Panc1 (cell line): ENCODE measurements around the gene LRFN2. TPM values are rescaled to one million over a fixed set of nuclear protein-coding genes. Genes with fewer than 3 reads are reported as not detected.

Source experiments
- ATAC-seq: fragments of 200-7000 bp; cut with Tn5 transposase; 2 replicates; pipeline ENCODE4 v1.9.1; 2020; ENCODE audit warnings: mild to moderate bottlenecking, moderate library complexity
- BruUV-seq: library from RNA; stranded (reverse); fragments of 400-500 nt; replicated peaks from 2 replicates; lab custom pipeline; 2021; lab: Mats Ljungman, UMichigan
- CTCF ChIA-PET: fragments of 300-600 bp; sonication (Branson Sonifier 250); formaldehyde crosslinking; loops from one replicate; lab custom pipeline; 2022; ENCODE audit warnings: antibody characterized with exemption; lab: Charles Lee
- POLR2A ChIA-PET: fragments of 300-600 bp; sonication (Branson Sonifier 250); formaldehyde crosslinking; loops from one replicate; lab custom pipeline; 2022; ENCODE audit warnings: antibody characterized with exemption; lab: Charles Lee
- DNase-seq: peaks from one replicate; pipeline ENCODE4 v3.0.0-alpha.2; 2010; ENCODE audit warnings: low read depth, low spot score
- H3K27ac ChIP-seq: 2 replicates; pipeline ENCODE4 v1.5.1; 2011; ENCODE audit warnings: mild to moderate bottlenecking, low read length, inconsistent platforms
- H3K27me3 ChIP-seq: fragments of 200-500 bp; sonication (Bioruptor generic); 2 replicates; pipeline ENCODE4 v1.6.0; 2014; ENCODE audit warnings: low read length, inconsistent platforms; ENCODE audit not compliant: control insufficient read depth, insufficient read depth
- H3K36me3 ChIP-seq: fragments of 200-500 bp; sonication (Bioruptor generic); 2 replicates; pipeline ENCODE4 v1.5.1; 2014; ENCODE audit warnings: inconsistent platforms, mild to moderate bottlenecking, low read length, moderate library complexity; ENCODE audit not compliant: control insufficient read depth, insufficient read depth
- H3K4me1 ChIP-seq: 2 replicates; pipeline ENCODE4 v1.5.1; 2011; ENCODE audit warnings: inconsistent platforms, mild to moderate bottlenecking, low read length, moderate library complexity; ENCODE audit not compliant: control insufficient read depth, insufficient read depth
- H3K4me3 ChIP-seq, 2 experiments: 2 replicates each; pipeline ENCODE4 v1.5.1; 2011 to 2012; ENCODE audit warnings: low read depth in 2 of 2, low read length in 2 of 2, mild to moderate bottlenecking in 2 of 2, inconsistent platforms in 1 of 2, moderate library complexity in 1 of 2
- H3K9me3 ChIP-seq: fragments of 200-500 bp; sonication (Bioruptor generic); 2 replicates; pipeline ENCODE4 v1.5.1; 2014; ENCODE audit warnings: low read depth, mild to moderate bottlenecking, inconsistent platforms, low read length, moderate library complexity; ENCODE audit not compliant: control insufficient read depth, insufficient read depth
- CTCF ChIP-seq: fragments of 450-650 bp; IDR thresholded peaks from 2 replicates; pipeline ENCODE4 v1.5.1; 2017; ENCODE audit warnings: mild to moderate bottlenecking
- POLR2AphosphoS5 ChIP-seq: IDR thresholded peaks from 2 replicates; pipeline ENCODE4 v1.6.1; 2012; ENCODE audit warnings: mild to moderate bottlenecking, low read depth, low read length, moderate library complexity
- REST ChIP-seq, 2 experiments: IDR thresholded peaks; 2 replicates each; pipeline ENCODE4 v1.6.1; 2011 to 2012; ENCODE audit warnings: low read depth in 2 of 2, control low read depth in 1 of 2, low read length in 1 of 2, mild to moderate bottlenecking in 1 of 2, moderate library complexity in 1 of 2; ENCODE audit not compliant: insufficient read depth in 1 of 2
- SIN3A ChIP-seq: IDR thresholded peaks from 2 replicates; pipeline ENCODE4 v1.6.1; 2012; ENCODE audit warnings: low read depth, mild to moderate bottlenecking, low read length, moderate library complexity, borderline replicate concordance; ENCODE audit not compliant: insufficient read depth
- TCF7L2 ChIP-seq: IDR thresholded peaks from 2 replicates; pipeline ENCODE4 v1.6.1; 2011; ENCODE audit warnings: mild to moderate bottlenecking, low read depth, low read length, inconsistent platforms
- in situ Hi-C: cut with HindIII; loops from 2 replicates; pipeline ENCODE4 v1.10.0; 2016; ENCODE audit warnings: low sequenced_read_pairs, low pct_unique_long_range_greater_than_20kb
- intact Hi-C: fragments of 100-400 bp; cut with micrococcal nuclease; formaldehyde crosslinking; loops from one replicate; pipeline ENCODE4 v1.10.0; 2022; ENCODE audit not compliant: unreplicated experiment
- total RNA-seq: library from RNA; stranded (reverse); gene quantifications from one replicate; pipeline ENCODE4 v1.2.1, GENCODE V29; 2021; ENCODE audit not compliant: unreplicated experiment

Gene LRFN2
- total RNA-seq, 1 experiment from 2014 or later: 0.05 TPM

- intact Hi-C loops: no loop called here
- POLR2A ChIA-PET: interaction anchor here (0.7 kb wide), 1 partner anchor 315 kb away, joined by 8 read pairs; no protein-coding TSS in a partner anchor
- no peak for ATAC-seq
These were observed 188.2 kb downstream of the LRFN2 start for GRCh38 chr6:40398810-40399477.

GRCh38 chr6:40398034-40398691, 189.0 kb downstream of the LRFN2 start:
- no TSS peak for BruUV-seq
- CTCF ChIA-PET: no interaction called here
- DNase-seq: no peak
- Histone ChIP-seq H3K4me1 (no peaks in the 10 kb centered on the region), H3K9me3 (no peaks in the 10 kb centered on the region), H3K36me3 (no peaks in the 10 kb centered on the region), H3K27ac (no peak overlapping the region), H3K27me3 (no peaks in the 10 kb centered on the region), H3K4me3 (no peak overlapping the region)
- POLR2A ChIA-PET: no interaction called here
- in situ Hi-C loops (no loop called here), intact Hi-C loops (no loop called here)
- ATAC-seq: no peak
- TF ChIP-seq SIN3A (no peak), POLR2AphosphoS5 (no peak), CTCF (no peak), REST (IDR thresholded peaks at IDR 0.05; ENCODE audit: insufficient read depth in 1 of 2, low read depth in 2 of 2, low read length in 1 of 2) (no peak)

More at GRCh38 chr6:40398810-40399477, 188.2 kb downstream of the LRFN2 start:
- TF ChIP-seq POLR2AphosphoS5 (no peak), SIN3A (no peak), TCF7L2 (no peak), CTCF (no peak), REST (IDR thresholded peaks at IDR 0.05; ENCODE audit: insufficient read depth in 1 of 2, low read depth in 2 of 2, low read length in 1 of 2) (no peak)
- no peaks in the 10 kb centered on the region for H3K9me3 ChIP-seq
- H3K27me3 ChIP-seq: no peaks in the 10 kb centered on the region
- no TSS peak for BruUV-seq
- CTCF ChIA-PET: no interaction called here
- H3K4me3 ChIP-seq: no peak overlapping the region
- H3K27ac ChIP-seq: no peak overlapping the region
- no peaks in the 10 kb centered on the region for H3K36me3 ChIP-seq
- no peak for DNase-seq
- no peaks in the 10 kb centered on the region for H3K4me1 ChIP-seq
- in situ Hi-C loops: no loop called here
